Neural crest cell (in vitro differentiated cells): Measurements from ENCODE around the gene SCN2A. TPM values are rescaled to one million over a fixed set of nuclear protein-coding genes. Genes with fewer than 3 reads are reported as not detected.
A peak's percentile ranks its signal among the peaks of the same experiment; 100 is the strongest.

ENCODE experiments used
- DNase-seq: peaks from one replicate; pipeline ENCODE4 v3.0.0; 2021; ENCODE audit warnings: low read depth, mixed read lengths, low spot score
- H3K27ac Mint-ChIP-seq: one replicate; pipeline ENCODE4 v1.8.0; 2021; ENCODE audit warnings: mild to moderate bottlenecking, mixed read lengths; ENCODE audit not compliant: unreplicated experiment
- H3K27me3 Mint-ChIP-seq: 2 replicates; pipeline ENCODE4 v1.8.0; 2021; ENCODE audit warnings: low read depth, mild to moderate bottlenecking, mixed read lengths
- H3K36me3 Mint-ChIP-seq: 2 replicates; pipeline ENCODE4 v1.8.0; 2021; ENCODE audit warnings: low read depth, mild to moderate bottlenecking, mixed read lengths
- H3K4me1 Mint-ChIP-seq: 2 replicates; pipeline ENCODE4 v1.8.0; 2021; ENCODE audit warnings: mixed read lengths
- H3K4me3 Mint-ChIP-seq: one replicate; pipeline ENCODE4 v1.8.0; 2021; ENCODE audit warnings: mild to moderate bottlenecking, mixed read lengths
- H3K9me3 Mint-ChIP-seq: 2 replicates; pipeline ENCODE4 v1.8.0; 2021; ENCODE audit warnings: mixed read lengths
- CTCF ChIP-seq: fragments of 200-600 bp; sonication (generic); conservative IDR thresholded peaks from 2 replicates; pipeline ENCODE4 v1.5.0; 2021; ENCODE audit warnings: antibody characterized with exemption, mild to moderate bottlenecking
- total RNA-seq: library from RNA; stranded (reverse); gene quantifications from 2 replicates; pipeline ENCODE4 v1.2.1, GENCODE V29; 2021

Gene SCN2A
- total RNA-seq, 1 donor from 2014 or later: 0.47 TPM

- no peak for DNase-seq
- H3K27me3 Mint-ChIP-seq: no peaks in the 10 kb centered on the region
- H3K36me3 Mint-ChIP-seq: no peaks in the 10 kb centered on the region
- no peaks in the 10 kb centered on the region for H3K9me3 Mint-ChIP-seq
- TF ChIP-seq CTCF: no peak
- no peak overlapping the region for H3K4me3 Mint-ChIP-seq
- no peak overlapping the region for H3K27ac Mint-ChIP-seq
- H3K4me1 Mint-ChIP-seq: no peaks in the 10 kb centered on the region
Measured at GRCh38 chr2:165197346-165197745, 41.9 kb upstream of the SCN2A start.

- Mint-ChIP-seq H3K27me3 (no peaks in the 10 kb centered on the region), H3K27ac (no peak overlapping the region), H3K4me1 (no peaks in the 10 kb centered on the region), H3K4me3 (no peak overlapping the region), H3K9me3 (no peaks in the 10 kb centered on the region), H3K36me3 (no peaks in the 10 kb centered on the region)
- DNase-seq: no peak
- TF ChIP-seq CTCF: no peak
Measured at GRCh38 chr2:165198181-165198580, 41.0 kb upstream of the SCN2A start.

- H3K4me3 Mint-ChIP-seq: no peak overlapping the region
- TF ChIP-seq CTCF: no peak
- H3K4me1 Mint-ChIP-seq: peaks cover 6% of the 10 kb centered on the region
- no peaks in the 10 kb centered on the region for H3K36me3 Mint-ChIP-seq
- no peaks in the 10 kb centered on the region for H3K27me3 Mint-ChIP-seq
- no peak overlapping the region for H3K27ac Mint-ChIP-seq
- no peaks in the 10 kb centered on the region for H3K9me3 Mint-ChIP-seq
- no peak for DNase-seq
Measured at GRCh38 chr2:165202239-165202638, 37.0 kb upstream of the SCN2A start.

- Mint-ChIP-seq H3K4me3 (peak within 1 kb of the TSS; percentile 79), H3K27ac (no peak within 1 kb of the TSS), H3K4me1 (peaks cover 6% of the 10 kb centered on the region), H3K36me3 (no peaks in the 10 kb centered on the region), H3K27me3 (no peaks in the 10 kb centered on the region), H3K9me3 (no peaks in the 10 kb centered on the region)
- TF ChIP-seq CTCF: peak; percentile 84
- peak; percentile 55 for DNase-seq
Measured at GRCh38 chr2:165203689-165204559, 35.3 kb upstream of the SCN2A start, which contains the start of gene SCN3A. SCN3A (minus strand) TSS chr2:165204050; CDS start chr2:165176394, 27,656 bp downstream.

- DNase-seq: no peak
Measured at GRCh38 chr2:165205865-165206264, 33.3 kb upstream of the SCN2A start.

More at GRCh38 chr2:165205865-165206264, 33.3 kb upstream of the SCN2A start:
- Mint-ChIP-seq H3K4me1 (peaks cover 6% of the 10 kb centered on the region), H3K9me3 (no peaks in the 10 kb centered on the region), H3K36me3 (no peaks in the 10 kb centered on the region), H3K27me3 (no peaks in the 10 kb centered on the region), H3K27ac (no peak overlapping the region), H3K4me3 (no peak overlapping the region)
- TF ChIP-seq CTCF: no peak
